A673 (cell line): ENCODE measurements around the gene PRAMEF1.
"Not testable (repeated sequence)": the region's sequence is repeated elsewhere in the genome, so short reads cannot be mapped to it uniquely, and the experiment has no call there.

Experiments
- EZH2 ChIP-seq: fragments of 200-600 bp; sonication (generic); IDR thresholded peaks from 2 replicates; pipeline ENCODE4 v1.6.1; 2017; ENCODE audit warnings: borderline replicate concordance, low read depth, mild to moderate bottlenecking, mixed read lengths, antibody characterized with exemption, low read length; ENCODE audit not compliant: poor library complexity, severe bottlenecking
- TF ChIP-seq, protein P1 (sequence below): fragments of 300-800, 200-600 bp; sonication (generic); conservative IDR thresholded peaks from 2 replicates; pipeline ENCODE4 v1.5.1; 2017; ENCODE audit warnings: low read depth, mild to moderate bottlenecking, antibody characterized with exemption, low read length, moderate library complexity, mixed read lengths

- TF ChIP-seq, protein P1, sequence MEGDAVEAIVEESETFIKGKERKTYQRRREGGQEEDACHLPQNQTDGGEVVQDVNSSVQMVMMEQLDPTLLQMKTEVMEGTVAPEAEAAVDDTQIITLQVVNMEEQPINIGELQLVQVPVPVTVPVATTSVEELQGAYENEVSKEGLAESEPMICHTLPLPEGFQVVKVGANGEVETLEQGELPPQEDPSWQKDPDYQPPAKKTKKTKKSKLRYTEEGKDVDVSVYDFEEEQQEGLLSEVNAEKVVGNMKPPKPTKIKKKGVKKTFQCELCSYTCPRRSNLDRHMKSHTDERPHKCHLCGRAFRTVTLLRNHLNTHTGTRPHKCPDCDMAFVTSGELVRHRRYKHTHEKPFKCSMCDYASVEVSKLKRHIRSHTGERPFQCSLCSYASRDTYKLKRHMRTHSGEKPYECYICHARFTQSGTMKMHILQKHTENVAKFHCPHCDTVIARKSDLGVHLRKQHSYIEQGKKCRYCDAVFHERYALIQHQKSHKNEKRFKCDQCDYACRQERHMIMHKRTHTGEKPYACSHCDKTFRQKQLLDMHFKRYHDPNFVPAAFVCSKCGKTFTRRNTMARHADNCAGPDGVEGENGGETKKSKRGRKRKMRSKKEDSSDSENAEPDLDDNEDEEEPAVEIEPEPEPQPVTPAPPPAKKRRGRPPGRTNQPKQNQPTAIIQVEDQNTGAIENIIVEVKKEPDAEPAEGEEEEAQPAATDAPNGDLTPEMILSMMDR: not testable (repeated sequence)
- not testable (repeated sequence) for TF ChIP-seq EZH2
These were observed 27.9 kb downstream of the PRAMEF1 start for GRCh38 chr1:12819061-12819460.
